Karpas-422 (cell line): ENCODE measurements around the gene ADAMTS15. TPM values are rescaled to one million over a fixed set of nuclear protein-coding genes. Genes with fewer than 3 reads are reported as not detected.

Experiments used
- DNase-seq: peaks from one replicate; pipeline ENCODE4 v3.0.0-alpha.2; 2015
- H2AFZ ChIP-seq: fragments of 200-600 bp; sonication (generic); 2 replicates; pipeline ENCODE4 v1.6.1; 2014; ENCODE audit warnings: antibody characterized with exemption, low read length, mixed read lengths
- H3K27ac ChIP-seq: fragments of 200-600 bp; sonication (generic); 2 replicates; pipeline ENCODE4 v1.5.1; 2014; ENCODE audit warnings: mild to moderate bottlenecking, low read length, moderate library complexity
- H3K27me3 ChIP-seq: fragments of 200-600 bp; sonication (generic); 2 replicates; pipeline ENCODE4 v1.6.1; 2014; ENCODE audit warnings: low read length, mixed read lengths
- H3K36me3 ChIP-seq: fragments of 200-600 bp; sonication (generic); 2 replicates; pipeline ENCODE4 v1.6.1; 2014; ENCODE audit warnings: low read length, mixed read lengths; ENCODE audit not compliant: insufficient read depth
- H3K4me1 ChIP-seq: fragments of 200-600 bp; sonication (generic); 2 replicates; pipeline ENCODE4 v1.6.1; 2014; ENCODE audit warnings: mild to moderate bottlenecking, low read length, mixed read lengths
- H3K4me2 ChIP-seq: fragments of 200-600 bp; sonication (generic); 2 replicates; pipeline ENCODE4 v1.6.1; 2014; ENCODE audit warnings: low read length, low read depth, mild to moderate bottlenecking; ENCODE audit not compliant: poor library complexity, severe bottlenecking
- H3K4me3 ChIP-seq: fragments of 200-600 bp; sonication (generic); 2 replicates; pipeline ENCODE4 v1.5.1; 2014; ENCODE audit warnings: mild to moderate bottlenecking, antibody characterized with exemption, low read length, mixed read lengths
- H3K79me2 ChIP-seq: fragments of 200-600 bp; sonication (generic); 2 replicates; pipeline ENCODE4 v1.6.1; 2014; ENCODE audit warnings: mild to moderate bottlenecking, low read length, mixed read lengths
- H3K9ac ChIP-seq: fragments of 200-600 bp; sonication (generic); 2 replicates; pipeline ENCODE4 v1.6.0; 2014; ENCODE audit warnings: low read length
- H3K9me2 ChIP-seq: fragments of 200-600 bp; sonication (generic), shearing (Covaris generic); replicated peaks from 2 replicates; pipeline ENCODE4 v1.6.0; 2014; ENCODE audit warnings: mild to moderate bottlenecking, low read length, moderate library complexity; ENCODE audit not compliant: insufficient read depth
- H3K9me3 ChIP-seq: fragments of 300-700, 200-600 bp; sonication (generic); 2 replicates; pipeline ENCODE4 v1.6.1; 2014; ENCODE audit warnings: low read length, mixed read lengths
- H4K20me1 ChIP-seq: fragments of 200-600 bp; sonication (generic); 2 replicates; pipeline ENCODE4 v1.6.1; 2014; ENCODE audit warnings: mild to moderate bottlenecking, antibody characterized with exemption, low read length, low read depth; ENCODE audit not compliant: insufficient read depth
- total RNA-seq: library from RNA; depleted of rRNA; stranded (reverse); fragments of >200 nt; shearing (Covaris generic); gene quantifications from 2 replicates; pipeline ENCODE4 v1.2.3, GENCODE V29; 2014; ENCODE audit warnings: low replicate concordance

ADAMTS15 gene
- total RNA-seq, 1 experiment from 2014 or later = not detected

DNA sequence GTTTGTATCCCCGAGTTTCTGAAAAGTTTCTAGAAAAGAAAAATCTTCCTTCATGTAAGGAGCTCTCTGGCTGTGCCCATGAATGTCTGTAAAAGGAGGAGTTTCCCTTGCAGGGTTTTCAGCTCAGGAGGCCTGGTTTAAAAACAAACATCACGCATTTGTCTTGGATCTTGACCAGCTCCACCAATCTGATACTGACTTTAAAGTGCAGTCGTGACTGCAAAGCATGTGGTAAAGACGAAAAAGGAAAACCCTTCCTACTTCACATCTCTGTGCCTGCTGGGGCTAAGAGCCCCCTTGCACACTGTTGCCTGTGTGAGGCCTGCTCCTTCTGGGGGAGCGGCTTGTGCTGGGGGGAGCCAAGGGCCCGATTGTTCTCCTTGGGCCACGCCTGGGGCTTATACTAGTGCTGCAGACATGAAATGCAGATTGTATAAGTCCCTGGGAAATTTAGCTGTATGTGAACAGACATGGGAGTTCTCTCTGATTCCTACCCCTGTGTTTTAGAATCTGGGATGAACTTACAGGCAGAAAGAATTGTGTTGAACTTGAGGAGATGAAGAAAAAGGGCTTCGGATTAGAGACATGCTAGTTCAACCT lies 62.1 kb downstream of the ADAMTS15 start:
- no peak for DNase-seq
- H3K9me2 ChIP-seq = no peaks in the 10 kb centered on the region
- no peaks in the 10 kb centered on the region for H3K9me3 ChIP-seq
- no peak overlapping the region for H2AFZ ChIP-seq
- H3K79me2 ChIP-seq = no peaks in the 10 kb centered on the region
- no peak overlapping the region for H3K27ac ChIP-seq
- H3K4me3 ChIP-seq = no peak overlapping the region
- no peaks in the 10 kb centered on the region for H3K27me3 ChIP-seq
- no peaks in the 10 kb centered on the region for H4K20me1 ChIP-seq
- H3K9ac ChIP-seq = no peak overlapping the region
- no peaks in the 10 kb centered on the region for H3K4me1 ChIP-seq
- no peaks in the 10 kb centered on the region for H3K36me3 ChIP-seq
- no peak overlapping the region for H3K4me2 ChIP-seq

DNA sequence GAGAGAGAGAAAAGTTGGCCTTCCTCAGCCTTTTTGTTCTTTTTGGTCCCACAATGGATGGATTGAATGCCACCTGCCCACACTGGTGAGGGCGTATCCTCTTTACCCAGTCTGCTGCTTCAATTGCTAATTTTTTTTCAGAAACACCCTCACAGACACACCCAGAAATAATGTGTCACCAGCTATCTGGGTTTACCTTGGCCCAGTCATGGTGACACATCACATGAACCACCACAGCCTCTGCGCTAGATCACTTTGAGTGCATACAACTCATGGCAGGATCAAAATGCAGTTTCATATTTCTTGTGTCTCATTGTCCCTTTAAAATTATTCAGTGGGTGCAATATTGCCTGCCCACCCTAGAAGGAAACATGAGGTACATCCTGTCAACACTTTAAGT lies 63.3 kb downstream of the ADAMTS15 start:
- no peaks in the 10 kb centered on the region for H3K4me1 ChIP-seq
- H2AFZ ChIP-seq = no peak overlapping the region
- no peaks in the 10 kb centered on the region for H4K20me1 ChIP-seq
- H3K9me2 ChIP-seq = no peaks in the 10 kb centered on the region
- DNase-seq = no peak
- H3K4me3 ChIP-seq = no peak overlapping the region
- no peak overlapping the region for H3K27ac ChIP-seq
- H3K9me3 ChIP-seq = no peaks in the 10 kb centered on the region
- no peak overlapping the region for H3K9ac ChIP-seq
- H3K4me2 ChIP-seq = no peak overlapping the region
- no peaks in the 10 kb centered on the region for H3K79me2 ChIP-seq
- no peaks in the 10 kb centered on the region for H3K27me3 ChIP-seq
- no peaks in the 10 kb centered on the region for H3K36me3 ChIP-seq

DNA sequence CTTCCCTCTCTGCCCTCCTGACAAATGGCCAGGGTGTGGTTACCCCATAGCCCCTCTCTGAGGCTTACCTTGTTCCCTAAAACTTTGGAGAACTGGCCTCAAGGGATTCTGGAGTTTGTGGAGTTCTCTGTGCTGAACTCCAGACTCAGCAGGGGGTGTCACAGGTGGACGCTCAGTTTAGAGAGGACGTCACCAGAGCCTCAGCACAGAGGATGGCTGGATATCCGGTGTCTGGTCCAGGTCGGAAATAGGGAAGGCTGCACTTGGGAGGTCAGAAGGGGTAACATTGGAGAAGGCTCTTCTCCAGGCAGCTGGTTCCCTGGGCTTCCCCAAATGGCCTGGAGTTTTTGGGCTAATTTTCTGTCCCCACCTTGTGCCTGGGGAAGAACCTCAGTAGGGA lies 64.2 kb downstream of the ADAMTS15 start:
- Histone ChIP-seq H3K4me1 (no peaks in the 10 kb centered on the region), H2AFZ (no peak overlapping the region), H3K79me2 (no peaks in the 10 kb centered on the region), H3K36me3 (no peaks in the 10 kb centered on the region), H4K20me1 (no peaks in the 10 kb centered on the region), H3K9me2 (no peaks in the 10 kb centered on the region), H3K27ac (no peak overlapping the region), H3K9ac (no peak overlapping the region), H3K4me3 (no peak overlapping the region), H3K4me2 (no peak overlapping the region), H3K9me3 (no peaks in the 10 kb centered on the region), H3K27me3 (no peaks in the 10 kb centered on the region)
- no peak for DNase-seq

DNA sequence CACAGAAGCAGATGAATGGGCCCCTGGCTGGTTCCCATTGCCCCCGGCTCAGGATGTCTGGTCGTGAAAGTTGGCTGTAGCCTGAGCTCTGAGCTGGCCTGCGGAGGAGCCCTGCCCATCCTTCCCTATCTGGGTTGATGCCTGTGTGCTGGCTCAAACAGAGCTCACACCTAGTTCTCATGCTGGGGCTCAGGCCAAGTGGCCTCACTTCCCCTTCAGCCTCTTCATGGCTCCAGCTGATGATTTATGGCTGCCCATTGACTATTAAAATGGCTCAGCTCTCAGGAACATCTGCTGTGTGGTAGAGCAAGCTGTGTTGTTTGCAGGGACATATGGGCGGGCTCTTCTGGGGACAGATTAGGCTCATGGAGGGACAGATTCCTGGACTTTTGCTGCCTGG lies 64.7 kb downstream of the ADAMTS15 start:
- no peak for DNase-seq
- H3K9me3 ChIP-seq = no peaks in the 10 kb centered on the region
- no peaks in the 10 kb centered on the region for H3K79me2 ChIP-seq
- no peaks in the 10 kb centered on the region for H3K27me3 ChIP-seq
- H2AFZ ChIP-seq = no peak overlapping the region
- no peaks in the 10 kb centered on the region for H4K20me1 ChIP-seq
- H3K36me3 ChIP-seq = no peaks in the 10 kb centered on the region
- H3K4me3 ChIP-seq = no peak overlapping the region
- no peak overlapping the region for H3K9ac ChIP-seq
- no peaks in the 10 kb centered on the region for H3K4me1 ChIP-seq
- no peak overlapping the region for H3K4me2 ChIP-seq
- no peak overlapping the region for H3K27ac ChIP-seq
- no peaks in the 10 kb centered on the region for H3K9me2 ChIP-seq

DNA sequence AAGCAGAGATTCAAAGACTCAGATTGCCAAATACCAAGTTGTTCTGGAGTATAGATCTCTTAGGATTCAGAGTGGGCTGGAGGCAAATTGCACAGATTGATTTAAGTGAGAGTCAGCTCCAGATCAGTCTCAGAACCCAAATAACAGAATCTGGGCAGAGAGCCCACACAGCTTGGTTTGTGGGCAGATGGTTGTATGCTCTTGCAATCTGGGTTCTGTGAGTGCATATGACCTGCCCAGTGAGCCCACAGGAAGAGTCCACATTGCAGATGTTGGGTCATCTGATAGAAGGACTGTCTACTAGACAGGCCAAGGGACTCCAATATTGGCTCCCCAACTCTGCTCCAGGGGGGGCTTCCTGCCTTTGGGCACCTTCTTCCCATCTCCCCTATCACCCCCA lies 65.9 kb downstream of the ADAMTS15 start:
- DNase-seq = no peak
- Histone ChIP-seq H3K4me2 (no peak overlapping the region), H3K36me3 (no peaks in the 10 kb centered on the region), H2AFZ (no peak overlapping the region), H4K20me1 (no peaks in the 10 kb centered on the region), H3K9me2 (no peaks in the 10 kb centered on the region), H3K9ac (no peak overlapping the region), H3K9me3 (no peaks in the 10 kb centered on the region), H3K79me2 (no peaks in the 10 kb centered on the region), H3K4me3 (no peak overlapping the region), H3K27me3 (no peaks in the 10 kb centered on the region), H3K27ac (no peak overlapping the region), H3K4me1 (no peaks in the 10 kb centered on the region)

DNA sequence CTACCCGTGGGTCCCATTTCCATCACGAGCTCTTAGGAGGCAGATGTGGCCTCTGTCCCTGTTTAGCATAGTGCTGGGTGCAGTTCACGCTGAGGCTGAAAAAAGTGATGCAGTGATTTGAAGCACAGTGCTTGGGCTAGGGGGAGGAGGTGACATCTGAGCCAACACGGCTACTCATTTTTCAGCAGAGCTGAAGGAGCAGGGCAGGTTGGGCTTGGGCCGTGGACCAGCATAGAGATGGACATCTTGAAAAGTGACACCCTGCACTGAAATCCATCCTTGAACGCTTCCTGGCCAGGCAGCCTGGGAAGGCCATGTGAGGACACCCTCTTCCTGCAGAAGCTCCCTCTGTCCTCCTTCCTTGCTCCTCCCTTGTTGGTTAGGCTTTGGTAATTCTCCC lies 66.4 kb downstream of the ADAMTS15 start:
- H3K4me3 ChIP-seq = no peak overlapping the region
- H3K4me2 ChIP-seq = no peak overlapping the region
- H3K36me3 ChIP-seq = no peaks in the 10 kb centered on the region
- no peaks in the 10 kb centered on the region for H3K9me2 ChIP-seq
- H3K79me2 ChIP-seq = no peaks in the 10 kb centered on the region
- no peak for DNase-seq
- no peaks in the 10 kb centered on the region for H3K9me3 ChIP-seq
- H3K27ac ChIP-seq = no peak overlapping the region
- H4K20me1 ChIP-seq = no peaks in the 10 kb centered on the region
- H3K9ac ChIP-seq = no peak overlapping the region
- no peak overlapping the region for H2AFZ ChIP-seq
- H3K4me1 ChIP-seq = no peaks in the 10 kb centered on the region
- H3K27me3 ChIP-seq = no peaks in the 10 kb centered on the region

DNA sequence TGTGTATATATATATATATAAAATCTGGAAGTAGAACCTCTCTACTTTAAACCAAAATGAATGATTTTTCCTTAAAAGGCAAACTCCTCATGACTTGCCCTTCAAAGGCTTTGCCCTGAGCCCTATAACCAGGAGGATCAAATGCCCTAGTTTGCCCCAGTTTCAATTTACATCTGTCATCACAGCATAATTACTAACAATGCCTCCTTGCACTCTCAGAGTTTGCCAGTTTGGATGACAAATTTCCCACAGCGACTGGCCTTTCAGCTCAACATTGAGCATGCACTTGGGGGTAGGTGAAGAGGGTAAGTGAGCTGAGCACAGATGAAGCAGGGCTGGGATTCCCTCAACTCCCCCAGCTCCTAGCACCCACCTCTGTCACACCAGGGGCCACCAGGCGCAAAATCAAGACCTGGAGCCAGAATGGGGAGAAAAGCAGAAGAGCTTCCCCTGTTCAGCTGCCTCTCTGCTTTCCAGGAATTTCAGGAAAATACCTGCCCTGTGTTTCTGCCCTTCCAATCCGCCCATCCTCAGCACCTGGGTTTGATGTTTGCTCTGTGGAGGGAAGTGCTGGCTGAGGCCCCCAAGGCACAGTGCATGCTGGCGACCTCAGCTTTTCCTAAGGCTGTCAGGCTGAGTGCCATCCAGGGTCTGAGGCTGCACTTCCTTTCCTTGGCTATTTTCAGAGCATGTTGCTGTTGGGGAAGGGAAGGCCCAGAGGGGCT lies 67.5 kb downstream of the ADAMTS15 start:
- Histone ChIP-seq H3K4me3 (no peak overlapping the region), H3K9me3 (no peaks in the 10 kb centered on the region), H2AFZ (no peak overlapping the region), H3K36me3 (no peaks in the 10 kb centered on the region), H3K27ac (no peak overlapping the region), H3K4me2 (no peak overlapping the region), H3K79me2 (no peaks in the 10 kb centered on the region), H4K20me1 (no peaks in the 10 kb centered on the region), H3K4me1 (no peaks in the 10 kb centered on the region), H3K9ac (no peak overlapping the region), H3K27me3 (no peaks in the 10 kb centered on the region), H3K9me2 (no peaks in the 10 kb centered on the region)
- DNase-seq = no peak

DNA sequence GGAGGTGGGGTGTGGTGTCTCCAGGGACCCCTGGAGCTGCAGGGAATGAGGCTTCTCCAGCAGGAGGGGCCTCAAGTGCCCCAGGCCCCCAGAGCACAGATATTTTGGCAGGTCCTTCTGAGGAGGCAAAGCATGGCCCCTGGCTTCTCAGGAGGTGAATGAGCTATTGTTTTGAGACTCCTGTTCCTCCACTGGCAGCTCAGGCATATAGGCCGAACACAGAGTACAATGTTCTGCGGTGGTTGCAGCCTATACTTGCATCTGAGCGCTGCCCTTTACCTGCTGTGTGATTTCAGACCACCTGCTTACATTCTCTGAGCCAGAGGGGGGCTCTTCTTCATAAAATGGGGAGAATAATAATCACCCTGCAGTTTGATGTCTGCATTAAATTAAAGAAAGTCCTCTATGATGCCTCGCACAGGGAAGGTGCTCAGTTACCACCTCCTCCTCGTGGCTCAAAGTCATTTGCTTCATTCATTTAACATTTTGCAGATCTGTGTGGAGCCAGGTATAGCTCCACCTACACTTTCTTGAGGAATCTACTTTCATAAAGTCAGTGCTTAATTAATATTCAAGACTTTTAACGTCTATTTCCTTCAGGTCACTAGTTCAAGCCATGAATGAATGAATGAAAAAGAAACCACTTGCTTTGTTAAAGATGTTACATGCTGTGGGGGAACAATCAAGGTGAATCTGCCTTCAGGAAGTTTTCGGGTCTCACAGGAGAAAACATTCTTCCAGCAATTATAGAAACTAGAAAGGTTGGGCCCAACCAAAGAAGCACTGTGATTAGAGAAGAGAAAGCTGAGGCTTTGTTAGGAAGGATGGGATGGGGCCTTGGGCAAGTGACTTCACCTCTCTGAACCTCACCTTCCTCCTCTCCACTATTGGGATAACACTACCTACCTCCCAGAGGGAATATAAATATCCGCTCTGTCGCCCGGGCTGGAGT lies 68.4 kb downstream of the ADAMTS15 start:
- Histone ChIP-seq H3K27ac (no peak overlapping the region), H3K27me3 (no peaks in the 10 kb centered on the region), H4K20me1 (no peaks in the 10 kb centered on the region), H3K79me2 (no peaks in the 10 kb centered on the region), H3K36me3 (no peaks in the 10 kb centered on the region), H3K4me3 (no peak overlapping the region), H3K4me1 (no peaks in the 10 kb centered on the region), H3K9me3 (no peaks in the 10 kb centered on the region), H3K9ac (no peak overlapping the region), H3K4me2 (no peak overlapping the region), H2AFZ (no peak overlapping the region), H3K9me2 (no peaks in the 10 kb centered on the region)
- DNase-seq = no peak
